ENCODE data around the gene IL24.

The IL24 gene

DNA sequence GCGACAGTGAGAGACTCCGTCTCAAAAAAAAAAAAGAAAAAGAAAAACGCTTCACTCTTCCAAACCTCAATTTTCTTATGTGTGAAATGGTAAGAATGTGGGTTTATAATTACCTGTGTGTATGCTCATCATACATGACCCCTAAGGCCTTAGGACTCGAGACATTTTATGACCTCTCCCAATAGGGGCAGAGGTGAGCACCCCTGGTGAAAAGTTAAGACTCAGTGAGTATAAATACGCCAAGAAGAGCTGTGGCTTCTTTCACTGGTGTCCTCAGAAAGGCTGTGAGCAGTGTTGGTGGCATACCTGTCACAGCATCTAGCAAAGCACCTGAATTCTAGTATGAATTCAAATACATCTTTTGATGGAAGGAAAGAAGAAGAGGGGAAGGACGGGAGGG lies 32.3 kb downstream of the IL24 start:
- DNase-seq: no peak

DNA sequence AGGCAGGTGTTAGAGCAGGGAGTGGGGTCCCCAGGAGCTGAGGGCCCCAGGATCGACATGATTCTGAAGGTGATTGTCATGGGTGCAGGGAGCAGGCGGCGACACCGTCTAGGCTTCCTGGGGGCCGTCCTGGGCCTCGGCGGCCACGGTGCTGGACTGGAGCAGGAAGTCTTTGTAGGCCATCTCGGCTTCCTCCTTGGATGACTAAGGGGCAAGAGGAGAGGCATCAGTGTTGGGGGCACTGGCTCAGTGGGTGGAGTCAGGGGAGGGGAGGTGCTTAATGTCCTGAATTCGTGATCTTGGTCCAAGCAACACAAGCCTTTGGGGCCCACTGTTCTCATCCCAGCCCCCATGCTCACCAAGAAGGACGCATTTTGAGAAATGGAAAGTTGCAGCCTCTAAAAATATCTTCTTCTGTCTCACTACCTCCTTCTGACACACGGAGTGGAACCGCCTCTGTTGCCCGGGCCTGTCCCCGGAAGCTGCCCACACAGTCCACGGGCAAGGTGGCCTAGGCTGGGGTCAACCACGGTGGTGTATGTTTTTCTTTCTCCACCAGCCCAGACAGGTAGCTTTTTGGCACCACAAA lies 33.1 kb downstream of the IL24 start:
- no peak for DNase-seq

DNA sequence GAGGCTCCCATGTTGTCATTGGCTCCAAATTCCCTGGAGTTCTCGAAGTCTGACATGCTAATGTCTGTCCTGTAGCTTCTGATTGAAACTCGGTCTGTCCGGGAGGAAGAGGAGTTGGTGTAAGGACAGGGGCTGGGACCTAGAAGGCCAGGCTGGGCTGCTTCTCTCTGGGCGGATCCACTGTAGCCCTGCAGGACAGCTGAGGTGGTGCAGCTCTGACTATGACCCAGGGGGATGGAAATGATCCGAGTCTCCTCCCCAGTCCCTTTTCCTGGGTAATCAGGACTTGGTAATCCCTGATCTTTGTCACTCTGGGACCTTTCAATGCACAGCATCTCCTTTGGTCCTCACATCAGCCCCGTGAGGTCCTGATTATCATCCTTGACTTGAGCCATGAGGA lies 34.5 kb downstream of the IL24 start:
- DNase-seq: no peak

DNA sequence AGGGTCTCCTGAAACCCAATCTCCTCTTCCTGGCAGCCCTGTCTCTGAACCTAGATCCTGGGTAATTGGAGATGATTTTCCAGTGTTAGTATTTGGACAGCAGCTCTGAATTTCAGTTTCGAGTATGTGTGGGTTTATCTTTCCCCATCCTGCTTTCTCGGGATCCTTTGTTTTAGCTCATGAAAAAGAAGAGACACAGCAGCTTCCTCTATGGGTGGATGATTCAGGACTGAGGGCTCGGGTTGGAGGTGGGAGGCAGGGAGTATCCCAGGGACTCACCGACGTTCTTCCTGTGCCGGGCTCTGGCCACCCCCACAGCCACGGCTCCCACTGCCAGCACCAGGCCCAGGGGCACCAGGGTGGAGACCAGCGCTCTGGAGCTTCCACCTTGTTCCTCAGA lies 34.9 kb downstream of the IL24 start:
- DNase-seq: no peak

DNA sequence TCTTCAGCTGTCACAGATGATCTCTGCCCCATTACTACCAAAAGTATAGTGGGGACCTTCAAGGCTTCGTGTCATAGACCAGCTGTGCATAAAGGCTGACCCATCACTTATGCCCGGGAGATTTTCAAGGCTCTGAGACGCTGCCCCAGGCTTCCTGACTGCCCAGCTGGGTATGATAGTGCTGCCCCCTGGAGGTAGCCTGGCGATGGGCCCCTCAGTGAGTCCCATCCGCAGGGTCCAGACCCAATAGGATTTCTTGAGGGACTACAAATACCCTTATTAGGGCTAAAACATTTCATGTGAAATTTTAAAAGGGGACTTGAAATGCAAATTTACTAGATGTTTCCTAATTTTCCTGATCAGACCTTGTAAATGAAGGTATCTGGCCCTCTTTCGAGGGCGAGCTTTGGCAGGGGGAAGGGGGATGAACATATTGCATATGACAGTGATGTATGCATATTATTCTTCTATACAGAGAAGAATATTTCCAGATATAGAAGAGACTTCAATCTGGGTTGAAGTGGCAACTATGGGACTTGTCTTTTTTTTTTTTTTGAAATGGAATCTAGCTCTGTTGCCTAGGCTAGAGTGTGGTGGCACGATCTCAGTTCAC lies 36.2 kb downstream of the IL24 start:
- DNase-seq: peak; percentile 74

DNA sequence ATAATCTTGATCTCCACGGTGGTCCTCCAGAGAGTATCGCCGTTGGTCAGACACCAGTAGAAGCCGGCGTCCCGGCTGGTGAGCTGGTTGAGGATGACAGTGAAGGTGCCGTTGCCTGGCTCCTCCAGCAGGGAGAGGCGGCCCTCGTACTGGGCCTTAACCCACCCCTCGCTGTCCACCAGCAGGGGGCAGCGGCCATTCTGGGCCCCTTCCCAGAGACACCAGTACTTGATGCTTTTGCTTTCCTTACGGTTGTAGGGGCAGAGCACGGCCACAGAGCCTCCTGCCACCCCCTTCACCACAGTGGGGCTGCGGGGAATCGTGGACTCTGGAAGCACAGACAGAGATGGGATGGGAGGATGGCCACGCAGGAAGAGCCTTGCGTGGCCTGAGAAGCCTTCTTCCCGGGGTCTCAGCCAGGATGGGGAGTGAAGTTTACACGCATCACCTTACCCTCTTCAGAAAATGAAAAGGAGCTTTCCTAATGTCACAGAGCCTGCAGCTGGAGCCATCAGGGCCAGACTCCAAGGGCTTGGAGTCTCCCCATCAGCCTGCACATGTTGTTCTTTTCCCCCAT lies 38.3 kb downstream of the IL24 start:
- peak; percentile 48 for DNase-seq

DNA sequence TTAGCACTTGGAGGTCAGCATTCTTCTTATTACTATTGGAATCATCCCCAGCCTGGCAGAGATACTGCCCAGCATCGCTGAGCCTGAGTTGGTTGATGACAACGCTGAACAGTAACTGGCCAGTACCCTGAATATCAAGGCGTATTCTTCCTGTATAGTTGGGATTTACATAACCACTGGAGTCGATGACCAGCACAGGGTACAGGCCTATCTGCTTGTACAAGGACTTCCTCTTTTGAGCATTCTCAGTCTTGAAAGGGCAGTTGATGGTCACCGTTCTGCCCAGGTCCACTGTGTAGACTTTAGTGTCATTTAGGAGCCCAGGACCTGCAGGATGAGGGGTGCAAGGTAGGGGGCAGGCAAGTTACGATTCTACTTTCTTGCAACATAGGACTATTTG lies 40.2 kb downstream of the IL24 start:
- no peak for DNase-seq

DNA sequence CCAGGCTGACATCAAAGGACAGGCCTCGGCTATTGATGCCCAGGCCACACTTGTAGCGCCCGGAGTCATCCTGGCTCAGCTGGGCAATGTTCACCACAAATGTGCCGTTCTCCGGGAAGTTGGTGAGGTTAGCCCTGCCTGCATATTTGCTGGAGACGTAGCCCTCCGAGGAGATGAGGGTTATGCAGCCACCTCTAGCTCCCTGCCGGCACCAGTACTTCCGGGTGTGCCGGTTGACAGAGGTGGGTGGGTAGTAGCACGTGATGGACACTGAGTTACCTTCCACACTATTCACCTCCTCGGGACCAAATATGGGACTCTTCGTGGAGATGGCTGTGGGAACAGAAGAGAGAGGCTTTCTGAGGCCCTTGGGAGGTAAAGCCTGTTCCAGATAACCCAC lies 41.9 kb downstream of the IL24 start:
- no peak for DNase-seq

DNA sequence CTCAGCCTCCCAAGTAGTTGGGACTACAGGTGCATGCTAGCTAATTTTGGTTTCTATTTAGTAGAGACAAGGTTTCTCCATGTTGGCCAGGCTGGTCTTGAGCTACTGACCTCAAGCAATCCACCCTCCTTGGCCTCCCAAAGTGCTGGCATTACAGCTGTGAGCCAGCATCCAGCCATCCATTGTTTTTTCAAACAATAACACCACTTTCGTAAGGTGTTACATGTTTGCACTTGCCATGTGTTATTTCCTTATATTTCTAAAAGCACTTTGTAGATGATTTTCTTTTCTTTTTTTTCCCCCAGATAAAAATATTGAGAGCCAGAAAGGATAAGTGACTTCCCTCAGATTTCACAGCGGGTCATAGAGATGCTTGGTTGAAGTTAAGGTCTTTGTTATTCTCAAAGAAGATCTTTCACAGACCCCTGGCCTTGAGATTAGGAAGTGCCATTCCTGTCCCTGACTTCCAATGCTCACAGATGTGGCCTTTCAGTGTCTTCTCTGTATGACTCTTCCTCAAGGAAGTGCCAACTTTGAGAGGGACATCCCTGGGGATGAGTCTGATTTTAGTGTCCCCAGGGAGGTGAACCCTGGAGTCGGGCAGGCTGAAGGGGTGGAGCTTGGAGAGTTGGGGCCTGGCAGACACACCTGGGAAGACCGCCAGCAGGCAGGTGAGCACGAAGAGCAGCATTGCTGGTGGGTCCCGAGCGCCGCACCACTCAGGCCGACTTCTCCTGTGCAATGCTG lies 42.8 kb downstream of the IL24 start:
- no peak for DNase-seq

DNA sequence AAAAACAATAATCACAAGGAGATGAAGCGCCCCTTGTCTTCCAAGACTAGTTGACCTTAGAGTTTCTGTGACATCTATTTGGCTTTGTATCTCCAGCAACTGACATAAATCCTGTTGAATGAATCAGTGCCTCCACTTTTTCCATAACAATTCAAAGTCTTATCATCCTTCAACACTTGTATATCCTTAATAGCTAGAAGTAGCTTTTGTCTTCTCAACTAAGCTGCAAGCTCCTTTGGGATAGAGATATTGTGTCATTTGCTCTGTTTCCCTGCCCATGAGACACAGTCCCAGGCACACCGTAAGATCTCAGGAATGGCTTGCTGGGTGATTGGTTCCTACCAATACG lies 43.3 kb downstream of the IL24 start:
- DNase-seq: no peak

DNA sequence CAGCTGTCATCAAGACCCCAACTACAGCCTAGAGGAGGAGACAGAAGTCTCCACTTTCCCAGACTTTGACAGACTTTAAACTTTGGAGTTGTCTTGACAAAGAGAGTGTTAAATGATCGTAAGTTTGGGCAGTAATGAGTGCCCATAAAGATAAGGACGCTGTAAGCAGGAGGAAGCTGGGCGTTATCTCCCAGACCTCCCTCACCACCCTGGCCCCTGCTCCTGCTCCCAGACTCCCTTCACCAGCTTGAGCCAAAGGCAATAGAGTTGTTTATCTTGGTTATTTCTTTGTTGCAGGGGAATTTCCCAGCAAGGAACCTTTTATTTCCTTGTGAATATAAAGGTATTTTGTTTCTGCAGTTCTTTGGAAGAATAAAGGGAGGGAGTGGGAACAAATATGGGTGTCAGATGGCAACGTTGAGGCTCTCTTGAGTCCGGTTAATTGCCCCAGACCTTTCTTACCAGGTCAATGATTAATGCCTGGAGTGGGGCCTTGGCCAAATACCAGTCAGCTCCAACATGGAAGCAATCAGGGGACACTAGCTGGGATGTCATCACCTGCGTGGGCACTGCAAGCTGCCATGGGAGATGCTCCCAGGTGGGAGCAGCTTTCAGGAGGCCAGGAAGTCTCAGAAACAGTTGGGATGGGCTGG lies 44.6 kb downstream of the IL24 start:
- DNase-seq: no peak

DNA sequence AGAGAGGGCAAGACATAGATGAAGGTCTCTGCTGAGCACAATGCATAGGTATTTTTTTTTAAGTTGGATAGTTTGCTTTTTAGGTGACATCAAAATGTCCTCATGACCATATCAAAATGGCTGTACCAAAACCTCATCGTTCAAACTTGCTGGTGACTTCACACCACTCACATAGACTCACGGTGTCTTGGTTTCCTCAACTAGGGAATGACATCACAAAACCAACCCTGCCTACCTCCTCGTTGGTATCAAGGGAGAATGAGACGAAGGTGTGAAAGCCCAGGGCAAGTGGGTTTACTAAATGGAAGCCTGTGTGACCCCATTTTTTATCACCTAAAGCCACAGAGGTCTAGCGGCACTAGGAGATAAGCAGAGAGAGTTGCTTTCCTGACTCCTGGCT lies 47.5 kb downstream of the IL24 start:
- DNase-seq: no peak

DNA sequence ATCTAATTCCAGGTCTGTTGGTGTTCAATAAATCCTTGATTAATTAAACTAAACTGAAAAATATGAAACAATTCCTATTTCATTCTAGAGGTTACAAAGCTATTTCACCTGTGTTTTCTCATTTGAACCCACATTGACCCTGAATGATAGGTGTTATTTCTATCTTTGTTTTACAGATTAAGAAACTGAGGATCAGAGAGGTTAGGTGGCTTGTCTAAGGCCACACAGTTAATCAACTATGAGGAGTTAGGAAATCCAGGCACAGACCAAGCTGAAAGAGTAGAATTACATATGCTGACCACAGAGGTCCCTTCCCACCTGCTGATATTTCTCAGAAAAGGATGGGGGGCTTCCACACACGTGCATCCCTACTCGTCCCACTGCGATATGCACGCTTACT lies 48.5 kb downstream of the IL24 start:
- no peak for DNase-seq

DNA sequence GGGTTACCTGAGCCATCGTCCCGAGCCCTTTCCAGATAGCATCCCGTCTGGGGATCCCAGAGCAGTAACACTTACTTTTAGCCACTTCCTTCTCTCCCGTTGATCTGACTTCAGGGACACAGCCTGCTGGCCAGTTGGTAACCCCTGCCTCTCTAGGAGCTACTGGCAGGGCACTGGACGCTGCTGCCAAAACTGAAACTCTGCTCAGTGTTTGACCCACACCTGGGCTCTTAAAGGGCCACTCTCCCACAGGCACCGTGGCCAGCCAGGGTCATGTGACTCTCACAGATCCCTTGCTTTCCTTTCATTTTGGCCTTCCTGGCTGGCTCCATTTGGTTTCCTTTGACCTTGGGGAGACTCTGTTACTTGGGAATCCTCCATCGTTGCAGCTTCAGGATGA lies 49.0 kb downstream of the IL24 start, which contains the start of gene PIGR:
Gene PIGR (minus strand): TSS at position 206 of the 400 bp plus-strand sequence. CDS start 5,935 bp downstream, outside the sequence.
- no peak for DNase-seq

DNA sequence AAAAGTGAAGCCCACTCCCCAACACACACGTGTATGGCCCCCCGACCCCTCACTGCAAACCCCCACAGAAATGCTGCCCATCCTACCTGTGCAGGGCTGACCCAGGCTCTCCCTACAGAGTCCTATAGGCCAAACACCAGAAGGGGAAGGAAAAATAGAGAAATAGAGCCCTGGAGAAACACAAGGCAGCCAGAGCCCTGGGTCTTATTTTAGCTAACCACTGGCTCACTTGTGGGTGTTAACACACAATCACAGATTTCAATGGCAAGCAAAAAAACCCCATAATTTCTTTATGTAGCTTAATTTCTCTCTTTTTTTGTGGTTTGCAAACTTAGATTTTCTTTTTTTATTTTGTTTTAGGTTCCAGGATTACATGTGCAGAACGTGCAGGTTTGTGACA lies 50.0 kb downstream of the IL24 start:
- no peak for DNase-seq

DNA sequence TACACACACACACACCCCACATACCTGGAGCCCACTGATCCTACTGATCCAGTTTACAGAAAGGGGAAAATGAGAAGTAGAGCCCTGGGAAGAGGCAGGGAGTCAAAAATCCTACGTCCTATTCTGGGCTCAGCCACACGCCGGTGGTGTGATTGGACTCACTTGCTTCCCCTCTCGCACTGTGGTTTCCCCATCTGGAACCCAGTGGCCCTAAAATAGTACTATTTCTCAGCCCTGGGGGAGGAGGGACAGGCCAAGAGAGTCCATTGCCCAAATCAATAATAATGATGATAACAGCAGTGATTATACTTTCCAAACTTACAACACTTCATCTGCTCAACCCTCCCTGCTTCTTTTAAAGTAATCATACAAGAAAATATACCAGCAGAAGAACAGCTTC lies 52.0 kb downstream of the IL24 start:
- no peak for DNase-seq

DNA sequence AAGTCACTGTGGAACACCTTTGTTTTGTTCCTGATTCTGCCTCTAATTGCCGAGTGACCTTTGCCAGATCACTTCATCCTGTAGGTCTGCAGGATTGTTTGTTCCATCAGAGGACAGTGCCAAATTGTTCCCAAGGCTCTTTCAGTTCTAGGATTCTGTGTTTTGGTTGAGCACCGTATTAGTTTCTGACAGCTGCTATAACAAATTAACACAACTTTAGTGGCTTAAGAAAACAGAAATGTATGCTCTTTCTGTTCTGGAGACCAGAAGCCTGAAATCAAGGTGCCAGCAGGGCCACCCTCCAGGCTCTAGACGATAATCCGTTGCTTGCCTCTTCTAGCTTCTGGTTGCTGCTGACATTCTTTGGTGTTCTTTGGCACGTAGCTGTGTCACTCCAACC lies 52.4 kb downstream of the IL24 start:
- DNase-seq: no peak

DNA sequence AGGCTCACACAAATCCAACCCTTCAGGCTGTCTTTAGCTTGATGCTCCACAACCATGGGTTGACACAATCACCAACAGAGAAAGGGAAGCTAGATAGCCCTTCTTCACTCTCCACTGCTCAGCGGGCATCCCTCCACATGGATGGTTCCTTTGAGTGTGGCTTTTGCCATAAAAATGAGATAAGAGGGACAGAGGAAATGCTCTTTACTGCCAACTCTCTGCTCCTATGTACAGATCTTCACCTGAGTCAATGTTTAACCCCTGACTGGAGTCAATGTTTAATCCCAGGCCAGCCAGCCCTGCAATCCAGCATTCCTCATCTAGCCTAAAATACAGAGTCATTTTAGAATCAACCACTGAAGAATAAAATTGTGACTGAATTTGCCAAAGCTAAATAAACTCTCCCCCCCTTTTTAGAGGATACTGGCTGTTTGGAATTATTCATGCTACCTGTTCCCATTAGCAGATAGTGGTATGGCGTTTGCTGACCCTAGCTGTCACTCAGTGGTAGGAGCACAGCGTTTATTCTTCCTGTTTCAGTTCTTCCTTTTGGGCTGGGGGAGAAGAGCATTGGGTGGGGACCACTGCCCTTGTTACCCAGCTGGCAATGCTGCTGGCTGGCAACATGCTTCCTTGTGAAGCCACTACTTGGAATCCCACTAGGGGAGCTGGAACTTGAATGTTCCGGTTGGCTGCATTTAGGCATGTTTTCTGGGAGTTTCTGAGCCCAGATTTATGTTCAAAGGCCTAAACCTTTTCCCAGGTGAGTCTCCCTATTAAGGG lies 54.3 kb downstream of the IL24 start:
- DNase-seq: no peak

DNA sequence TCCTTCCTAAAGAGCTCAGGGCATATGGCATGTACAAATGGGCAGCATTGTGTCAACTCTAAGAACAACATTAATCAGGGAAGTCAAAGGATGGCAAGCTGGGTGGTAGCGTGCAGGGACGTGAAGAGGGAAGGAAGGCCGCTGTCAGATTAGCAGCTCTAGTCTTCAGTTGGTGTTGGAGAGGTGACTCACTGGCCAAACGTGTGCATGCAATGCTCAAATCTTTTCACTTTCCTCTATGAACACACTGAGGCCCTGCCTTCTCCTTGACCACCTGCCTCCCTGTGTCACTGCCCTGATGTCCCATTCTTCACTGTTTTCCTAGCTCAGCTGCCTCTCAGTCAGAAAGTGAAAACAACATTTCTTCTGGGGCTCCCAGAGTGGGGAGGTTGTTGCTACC lies 54.9 kb downstream of the IL24 start:
- DNase-seq: no peak

DNA sequence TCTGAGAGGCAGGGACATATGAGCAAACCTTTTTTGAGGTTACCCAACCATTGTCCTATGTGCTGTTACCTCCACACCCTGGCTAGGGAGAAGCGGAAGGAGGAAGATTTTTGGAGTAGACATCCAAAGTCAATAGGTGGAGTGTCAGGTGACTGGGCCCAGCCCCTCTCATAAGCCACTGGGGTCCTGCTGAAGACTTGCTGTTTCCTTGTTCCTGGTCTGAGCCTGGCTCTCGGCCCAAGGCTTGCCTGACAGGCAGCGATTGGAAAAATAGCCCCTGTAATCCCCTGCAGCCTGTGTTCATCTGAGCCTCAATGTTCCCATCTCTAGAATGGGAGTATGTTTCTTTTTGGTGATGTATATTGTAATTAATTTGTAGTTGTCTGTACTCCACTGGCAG lies 55.9 kb downstream of the IL24 start:
- no peak for DNase-seq

DNA sequence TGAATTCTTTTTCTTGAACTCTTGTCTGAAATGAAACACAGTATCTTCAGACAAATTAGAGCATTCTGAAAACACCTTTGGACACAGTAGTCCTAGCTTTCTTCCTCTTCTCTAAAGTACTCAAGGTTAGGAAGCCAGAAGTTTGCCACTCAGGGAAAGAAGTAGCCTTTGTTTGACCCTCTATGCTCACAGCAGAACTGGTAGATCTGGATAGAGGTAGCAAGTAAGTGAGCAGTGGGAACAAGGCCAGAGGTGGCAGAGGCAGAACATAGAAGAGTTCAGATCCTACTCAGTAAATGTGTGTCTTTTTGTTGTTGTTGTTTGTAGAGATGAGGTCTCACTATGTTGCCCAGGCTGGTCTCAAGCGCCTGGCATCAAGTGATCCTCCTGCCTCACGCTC lies 56.4 kb downstream of the IL24 start:
- no peak for DNase-seq
